Prostate gland (tissue), 2 donors: ENCODE results near the gene WDR4. TPM values are rescaled to one million over a fixed set of nuclear protein-coding genes. Genes with fewer than 3 reads are reported as not detected.

ENCODE experiments used
- DNase-seq: peaks from one replicate; pipeline ENCODE4 v3.0.0-alpha.2; 2019; ENCODE audit warnings: low spot score
- H3K27ac ChIP-seq, 2 donors: fragments of 200-600 bp; sonication (generic); 2 replicates each; pipeline ENCODE4 v1.5.1; 2017 to 2019
- H3K27me3 ChIP-seq: fragments of 200-600 bp; sonication (generic); replicated peaks from 2 replicates; pipeline ENCODE4 v1.5.1; 2019; ENCODE audit not compliant: insufficient read depth
- H3K36me3 ChIP-seq, 2 donors: fragments of 200-600 bp; sonication (generic); 1 replicate in 1 of 2; 2 replicates in 1 of 2; pipeline versions ENCODE4 v1.5.1 to v1.8.1; 2017 to 2019
- H3K4me1 ChIP-seq: fragments of 200-600 bp; sonication (generic); replicated peaks from 2 replicates; pipeline ENCODE4 v1.5.1; 2019
- H3K4me3 ChIP-seq, 2 donors: fragments of 200-600 bp; sonication (generic); 2 replicates each; pipeline ENCODE4 v1.5.1; 2017 to 2019
- H3K9me3 ChIP-seq: fragments of 200-600 bp; sonication (generic); 2 replicates; pipeline ENCODE4 v1.5.1; 2017
- POLR2A ChIP-seq: fragments of 450-650 bp; IDR thresholded peaks from one replicate; pipeline ENCODE4 v1.6.1; 2016; ENCODE audit warnings: antibody characterized with exemption, mild to moderate bottlenecking
- POLR2AphosphoS5 ChIP-seq: sonication (generic); formaldehyde crosslinking; IDR thresholded peaks from one replicate; pipeline ENCODE4 v1.6.1; 2017; ENCODE audit warnings: antibody characterized with exemption
- WGBS: methylation state at CpG from one replicate; pipeline ENCODE4 v1.1.5; 2018; 5-methylcytosine and 5-hydroxymethylcytosine counted together
- intact Hi-C: fragments of 100-400 bp; cut with DNase I; formaldehyde crosslinking; loops from one replicate; pipeline ENCODE4 v1.14.2; 2022
- total RNA-seq, 2 donors: library from RNA; depleted of rRNA; stranded (reverse); fragments of >200 nt; gene quantifications; one replicate each; pipeline ENCODE4 v1.1.0, GENCODE V29; 2016
- TF ChIP-seq, protein P1 (sequence below), 4 experiments: fragments of 200-600 bp in 2 of 4; fragments of 450-650 bp in 2 of 4; sonication (generic) in 2 of 4; IDR thresholded peaks; 1 replicate in 3 of 4; 2 replicates in 1 of 4; pipeline ENCODE4 v1.5.1; 2016 to 2019; ENCODE audit warnings: antibody characterized with exemption in 4 of 4, mild to moderate bottlenecking in 2 of 4, moderate library complexity in 2 of 4

Gene WDR4
- total RNA-seq, 2 donors from 2014 or later: 7.0 to 11.9 TPM

DNA sequence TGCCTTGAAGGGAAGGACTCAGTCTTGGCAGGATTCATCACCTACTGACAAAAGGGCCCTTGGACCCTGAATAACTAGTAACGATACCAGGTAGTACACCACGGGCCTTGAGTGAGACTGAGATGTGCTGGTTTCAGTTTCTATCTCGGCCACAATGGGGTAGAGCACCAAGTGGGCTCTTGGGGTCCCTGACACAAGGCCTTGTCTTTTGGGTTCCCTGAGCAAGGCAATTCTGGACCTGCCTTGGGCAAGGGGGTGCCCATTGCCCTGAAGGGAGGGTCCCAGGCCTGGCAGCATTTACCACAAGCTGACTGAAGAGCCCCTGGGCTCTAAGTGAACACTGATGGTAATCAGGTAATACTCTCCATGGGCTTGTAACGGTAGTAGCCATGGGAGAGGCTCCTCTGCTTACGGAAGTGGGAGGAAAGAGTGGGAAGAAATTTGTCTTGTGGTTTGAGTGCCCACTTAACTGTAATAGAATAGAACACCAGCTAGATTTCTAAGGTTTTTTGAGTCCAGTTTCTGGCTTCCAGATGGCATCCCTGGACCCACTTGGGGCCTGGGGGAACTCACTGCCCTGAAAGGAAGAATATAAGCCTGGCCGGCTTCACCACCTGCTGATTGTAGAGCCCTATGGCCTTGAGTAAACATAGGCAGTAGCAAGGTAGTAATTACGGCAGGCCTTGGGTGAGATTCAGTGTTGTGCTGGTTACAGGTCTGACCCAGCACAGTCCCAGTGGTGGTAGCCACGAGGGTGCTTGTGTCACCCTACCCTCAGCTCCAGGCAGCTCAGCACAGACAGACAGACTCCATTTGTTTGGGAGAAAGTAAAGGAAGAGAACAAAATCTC is 58.5 kb downstream of the WDR4 start:
- Histone ChIP-seq H3K4me1 (no peaks in the 10 kb centered on the region), H3K27ac (no peak overlapping the region), H3K27me3 (no peaks in the 10 kb centered on the region), H3K36me3 (no peaks in the 10 kb centered on the region), H3K9me3 (no peaks in the 10 kb centered on the region), H3K4me3 (no peak overlapping the region)
- no peak for DNase-seq
- intact Hi-C loops: no loop called here
- WGBS: 85% methylated on average over 8 of the region's 8 CpGs
- TF ChIP-seq POLR2AphosphoS5: no peak
- TF ChIP-seq, protein P1, sequence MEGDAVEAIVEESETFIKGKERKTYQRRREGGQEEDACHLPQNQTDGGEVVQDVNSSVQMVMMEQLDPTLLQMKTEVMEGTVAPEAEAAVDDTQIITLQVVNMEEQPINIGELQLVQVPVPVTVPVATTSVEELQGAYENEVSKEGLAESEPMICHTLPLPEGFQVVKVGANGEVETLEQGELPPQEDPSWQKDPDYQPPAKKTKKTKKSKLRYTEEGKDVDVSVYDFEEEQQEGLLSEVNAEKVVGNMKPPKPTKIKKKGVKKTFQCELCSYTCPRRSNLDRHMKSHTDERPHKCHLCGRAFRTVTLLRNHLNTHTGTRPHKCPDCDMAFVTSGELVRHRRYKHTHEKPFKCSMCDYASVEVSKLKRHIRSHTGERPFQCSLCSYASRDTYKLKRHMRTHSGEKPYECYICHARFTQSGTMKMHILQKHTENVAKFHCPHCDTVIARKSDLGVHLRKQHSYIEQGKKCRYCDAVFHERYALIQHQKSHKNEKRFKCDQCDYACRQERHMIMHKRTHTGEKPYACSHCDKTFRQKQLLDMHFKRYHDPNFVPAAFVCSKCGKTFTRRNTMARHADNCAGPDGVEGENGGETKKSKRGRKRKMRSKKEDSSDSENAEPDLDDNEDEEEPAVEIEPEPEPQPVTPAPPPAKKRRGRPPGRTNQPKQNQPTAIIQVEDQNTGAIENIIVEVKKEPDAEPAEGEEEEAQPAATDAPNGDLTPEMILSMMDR (IDR thresholded peaks at IDR 0.05): no peak
- no peak for TF ChIP-seq POLR2A

DNA sequence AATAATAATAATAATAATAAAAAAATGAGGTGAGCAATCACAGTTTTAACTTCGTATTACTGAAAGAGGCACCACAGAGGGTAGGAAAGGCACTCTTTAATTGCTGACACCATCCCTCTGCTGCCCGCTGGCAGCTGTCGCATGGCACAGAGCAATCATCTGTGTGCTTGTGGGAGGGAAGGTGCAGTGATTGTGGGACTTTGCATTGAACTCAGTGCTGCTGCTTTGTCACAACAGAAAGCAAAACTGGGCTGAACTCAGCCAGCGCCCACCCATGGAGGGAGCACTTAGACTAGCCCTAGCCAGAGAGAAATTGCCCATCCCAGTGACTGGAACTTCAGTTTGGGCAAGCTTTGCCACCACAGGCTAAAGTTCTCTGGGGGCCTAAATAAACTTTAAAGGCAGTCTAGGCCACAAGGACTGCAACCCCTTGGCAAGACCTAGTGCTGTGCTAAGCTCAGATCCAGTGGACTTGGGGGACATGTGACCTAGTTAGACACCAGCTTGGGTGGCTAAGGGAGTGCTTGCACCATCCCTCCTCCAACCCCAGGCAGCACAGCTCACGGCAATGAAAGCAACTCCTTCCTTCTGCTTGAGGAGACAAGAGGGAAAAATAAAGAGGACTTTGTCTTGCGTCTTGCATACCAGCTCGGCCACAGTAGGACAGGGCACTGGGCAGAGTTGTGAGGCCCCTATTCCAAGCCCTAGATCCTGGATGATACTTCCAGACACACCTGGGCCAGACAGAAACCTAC is 59.3 kb downstream of the WDR4 start:
- 92% methylated on average over 7 of the region's 7 CpGs for WGBS
- Histone ChIP-seq H3K4me1 (no peaks in the 10 kb centered on the region), H3K9me3 (no peaks in the 10 kb centered on the region), H3K27me3 (no peaks in the 10 kb centered on the region), H3K4me3 (no peak overlapping the region), H3K27ac (no peak overlapping the region), H3K36me3 (no peaks in the 10 kb centered on the region)
- DNase-seq: no peak
- intact Hi-C loops: loop anchor here (2.0 kb wide), 1 partner anchor 227 kb away; no protein-coding TSS in a partner anchor
- TF ChIP-seq POLR2A: no peak
- no peak for TF ChIP-seq POLR2AphosphoS5
- TF ChIP-seq, protein P1 (IDR thresholded peaks at IDR 0.05): no peak

DNA sequence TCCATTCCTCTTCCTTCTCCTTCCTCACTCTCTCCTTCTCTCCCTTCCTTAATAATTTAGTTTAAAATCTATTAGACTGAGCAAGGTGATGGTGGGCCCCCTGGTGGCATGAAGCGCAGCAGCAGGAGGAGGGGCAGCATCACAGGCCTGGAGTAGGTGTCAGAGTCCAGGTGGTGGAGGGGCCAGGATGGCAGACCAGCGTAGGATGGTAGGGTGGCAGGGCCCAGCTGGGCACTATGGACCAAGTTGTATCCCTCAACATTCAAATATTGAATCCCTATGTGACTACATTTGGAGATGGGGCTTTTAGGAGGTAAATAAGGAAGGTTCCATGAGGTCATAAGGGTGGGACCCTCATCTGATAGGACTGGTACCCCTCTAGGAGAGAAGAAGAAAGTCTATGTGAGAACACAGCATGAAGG is 61.0 kb downstream of the WDR4 start:
- Histone ChIP-seq H3K4me3 (no peak overlapping the region), H3K27me3 (no peaks in the 10 kb centered on the region), H3K4me1 (no peaks in the 10 kb centered on the region), H3K27ac (no peak overlapping the region), H3K36me3 (no peaks in the 10 kb centered on the region), H3K9me3 (no peaks in the 10 kb centered on the region)
- TF ChIP-seq POLR2AphosphoS5: peak; percentile 75
- TF ChIP-seq, protein P1 (IDR thresholded peaks at IDR 0.05): peak; percentile 80 to 96 (median 89)
- no peak for TF ChIP-seq POLR2A
- 49% methylated on average over 2 of the region's 2 CpGs for WGBS
- peak; percentile 66 for DNase-seq
- intact Hi-C loops: loop anchor here (2.0 kb wide), 1 partner anchor 226 kb away; no protein-coding TSS in a partner anchor

DNA sequence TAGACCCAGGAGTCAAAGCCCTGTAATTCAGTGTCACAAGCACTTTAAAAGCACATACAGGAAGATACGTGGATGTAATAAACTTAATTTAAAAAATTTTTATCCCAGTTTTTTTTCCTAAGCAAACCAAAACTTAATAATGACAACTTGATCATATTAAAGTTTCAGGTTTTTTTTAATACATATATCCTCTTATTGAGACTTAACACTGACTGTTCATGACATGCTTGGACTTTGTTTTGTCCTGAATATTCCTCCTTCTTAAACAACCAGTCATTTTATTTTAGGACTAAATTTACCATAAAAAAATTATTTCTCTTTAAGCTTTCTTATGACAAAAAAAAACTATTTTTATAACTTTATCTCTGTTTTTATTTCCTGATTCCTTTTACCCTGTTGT is 64.1 kb downstream of the WDR4 start:
- no peak for DNase-seq
- TF ChIP-seq POLR2AphosphoS5 (no peak), POLR2A (no peak)
- TF ChIP-seq, protein P1 (IDR thresholded peaks at IDR 0.05): no peak
- 94% methylated on average over 1 of the region's 1 CpG for WGBS
- Histone ChIP-seq H3K27me3 (no peaks in the 10 kb centered on the region), H3K27ac (no peak overlapping the region), H3K36me3 (no peaks in the 10 kb centered on the region), H3K4me1 (peaks cover 3% of the 10 kb centered on the region), H3K9me3 (no peaks in the 10 kb centered on the region), H3K4me3 (no peak overlapping the region)
- intact Hi-C loops: no loop called here
